Measurements from ENCODE around the gene IL36RN.

DNA sequence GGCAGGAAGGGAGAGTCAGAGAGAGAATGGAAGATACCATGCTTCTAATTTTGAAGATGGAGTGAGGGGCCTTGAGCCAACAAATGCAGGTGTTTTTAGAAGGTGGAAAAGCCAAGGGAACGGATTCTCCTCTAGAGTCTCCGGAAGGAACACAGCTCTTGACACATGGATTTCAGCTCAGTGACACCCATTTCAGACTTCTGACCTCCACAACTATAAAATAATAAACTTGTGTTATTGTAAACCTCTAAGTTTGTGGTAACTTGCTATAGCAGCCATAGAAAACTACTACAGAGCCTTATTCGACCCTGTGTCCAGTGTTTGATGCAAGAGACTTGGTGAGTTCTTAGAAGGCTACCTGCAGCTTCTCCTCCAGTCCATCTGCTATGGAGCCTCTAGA, 16.6 kb downstream of the IL36RN start:
- TF ChIP-seq, protein P1, sequence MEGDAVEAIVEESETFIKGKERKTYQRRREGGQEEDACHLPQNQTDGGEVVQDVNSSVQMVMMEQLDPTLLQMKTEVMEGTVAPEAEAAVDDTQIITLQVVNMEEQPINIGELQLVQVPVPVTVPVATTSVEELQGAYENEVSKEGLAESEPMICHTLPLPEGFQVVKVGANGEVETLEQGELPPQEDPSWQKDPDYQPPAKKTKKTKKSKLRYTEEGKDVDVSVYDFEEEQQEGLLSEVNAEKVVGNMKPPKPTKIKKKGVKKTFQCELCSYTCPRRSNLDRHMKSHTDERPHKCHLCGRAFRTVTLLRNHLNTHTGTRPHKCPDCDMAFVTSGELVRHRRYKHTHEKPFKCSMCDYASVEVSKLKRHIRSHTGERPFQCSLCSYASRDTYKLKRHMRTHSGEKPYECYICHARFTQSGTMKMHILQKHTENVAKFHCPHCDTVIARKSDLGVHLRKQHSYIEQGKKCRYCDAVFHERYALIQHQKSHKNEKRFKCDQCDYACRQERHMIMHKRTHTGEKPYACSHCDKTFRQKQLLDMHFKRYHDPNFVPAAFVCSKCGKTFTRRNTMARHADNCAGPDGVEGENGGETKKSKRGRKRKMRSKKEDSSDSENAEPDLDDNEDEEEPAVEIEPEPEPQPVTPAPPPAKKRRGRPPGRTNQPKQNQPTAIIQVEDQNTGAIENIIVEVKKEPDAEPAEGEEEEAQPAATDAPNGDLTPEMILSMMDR (conservative IDR thresholded peaks at IDR 0.05; ENCODE audit: low read depth, low read length): no peak
- TF ChIP-seq EZH2phosphoT487 (IDR thresholded peaks at IDR 0.05; ENCODE audit: borderline replicate concordance, low read length): no peak
- TF ChIP-seq EZH2 (IDR thresholded peaks at IDR 0.05; ENCODE audit: low read length, unreplicated experiment): no peak

Data from PC-3 (cell line).